Stimulated activated CD4-positive, alpha-beta T cell treated with anti-CD3 and anti-CD28 coated beads, Interleukin-15, amount 100 ng/mL, for 48 hours (primary cell): Measurements from ENCODE around the gene PFKL.
"Not testable (repeated sequence)": the region's sequence is repeated elsewhere in the genome, so short reads cannot be mapped to it uniquely, and the experiment has no call there.

ENCODE experiments used
- DNase-seq, 2 donors: peaks; one replicate each; pipeline ENCODE4 v3.0.0-alpha.2; 2020; ENCODE audit warnings: low read depth in 2 of 2

The PFKL gene

GRCh38 chr21:44294391-44295162, 5.3 kb upstream of the PFKL start:
- DNase-seq: no peak

- DNase-seq: no peak
Measured at GRCh38 chr21:44295163-44295573, 4.7 kb upstream of the PFKL start.

- no peak for DNase-seq
Measured at GRCh38 chr21:44295646-44296045, 4.2 kb upstream of the PFKL start.

- DNase-seq: no peak
Measured at GRCh38 chr21:44296103-44296519, 3.7 kb upstream of the PFKL start.

GRCh38 chr21:44296916-44297315, 2.9 kb upstream of the PFKL start:
- no peak for DNase-seq

GRCh38 chr21:44297525-44298290, 2.1 kb upstream of the PFKL start:
- peak; percentile 55 to 73 for DNase-seq

- DNase-seq: no peak
Measured at GRCh38 chr21:44298301-44298700, 1.6 kb upstream of the PFKL start.

- no peak for DNase-seq
Measured at GRCh38 chr21:44299085-44299457, 782 bp upstream of the PFKL start.

GRCh38 chr21:44300262-44300959, 558 bp downstream of the PFKL start:
- DNase-seq: peak in 1 of 2 donors; percentile 49

GRCh38 chr21:44301141-44301540, 1.3 kb downstream of the PFKL start:
- no peak for DNase-seq

GRCh38 chr21:44301961-44302406, 2.1 kb downstream of the PFKL start:
- DNase-seq: no peak

- not testable (repeated sequence) for DNase-seq
Measured at GRCh38 chr21:44302573-44303401, 2.9 kb downstream of the PFKL start.

GRCh38 chr21:44303490-44303981, 3.7 kb downstream of the PFKL start:
- no peak for DNase-seq

- no peak for DNase-seq
Measured at GRCh38 chr21:44304011-44304616, 4.3 kb downstream of the PFKL start.

- DNase-seq: no peak
Measured at GRCh38 chr21:44304877-44305293, 5.0 kb downstream of the PFKL start.

GRCh38 chr21:44305691-44306090, 5.8 kb downstream of the PFKL start:
- no peak for DNase-seq

- DNase-seq: no peak
Measured at GRCh38 chr21:44306936-44307704, 7.3 kb downstream of the PFKL start.

GRCh38 chr21:44310628-44311507, 11.0 kb downstream of the PFKL start:
- no peak for DNase-seq

- no peak for DNase-seq
Measured at GRCh38 chr21:44312089-44312488, 12.2 kb downstream of the PFKL start.
